NCI-H82 (cell line): ENCODE data around the gene TERF2IP.
A peak's percentile ranks its signal among the peaks of the same experiment; 100 is the strongest.

Experiments
- DNase-seq: peaks from one replicate; lab custom pipeline; 2025; lab: John Stamatoyannopoulos, UW

TERF2IP gene

GRCh38 chr16:75647492-75648264 is at the start of gene TERF2IP, which contains the start of gene KARS1:
Gene TERF2IP (plus strand): TSS chr16:75647773. CDS start chr16:75647883, 110 bp downstream.
Gene KARS1 (minus strand): TSS chr16:75647665. CDS start chr16:75647639, 26 bp downstream.
- DNase-seq: peak; percentile 94

- no peak for DNase-seq
Observed at GRCh38 chr16:75599452-75600277, 47.9 kb upstream of the TERF2IP start.

- no peak for DNase-seq
Observed at GRCh38 chr16:75603241-75603640, 44.3 kb upstream of the TERF2IP start.

- DNase-seq: no peak
Observed at GRCh38 chr16:75606507-75606906, 41.1 kb upstream of the TERF2IP start.

GRCh38 chr16:75614066-75614897 is 33.3 kb upstream of the TERF2IP start:
- no peak for DNase-seq

GRCh38 chr16:75615619-75616018 is 32.0 kb upstream of the TERF2IP start:
- no peak for DNase-seq

GRCh38 chr16:75616521-75617010 is 31.0 kb upstream of the TERF2IP start:
- no peak for DNase-seq

GRCh38 chr16:75617121-75617520 is 30.5 kb upstream of the TERF2IP start:
- DNase-seq: no peak

GRCh38 chr16:75618780-75619179 is 28.8 kb upstream of the TERF2IP start:
- DNase-seq: no peak

- DNase-seq: no peak
Observed at GRCh38 chr16:75620326-75621169, 27.0 kb upstream of the TERF2IP start.

GRCh38 chr16:75621170-75621477 is 26.4 kb upstream of the TERF2IP start:
- DNase-seq: peak; percentile 66

- DNase-seq: peak; percentile 99
Observed at GRCh38 chr16:75622761-75623605, 24.6 kb upstream of the TERF2IP start, which contains the start of gene ADAT1. Gene ADAT1 (minus strand): TSS chr16:75623281. CDS start chr16:75620799, 2,482 bp downstream.

GRCh38 chr16:75624921-75625334 is 22.6 kb upstream of the TERF2IP start:
- peak; percentile 54 for DNase-seq

- DNase-seq: no peak
Observed at GRCh38 chr16:75626806-75627205, 20.8 kb upstream of the TERF2IP start.

- DNase-seq: no peak
Observed at GRCh38 chr16:75627851-75628250, 19.7 kb upstream of the TERF2IP start.

- no peak for DNase-seq
Observed at GRCh38 chr16:75628351-75628750, 19.2 kb upstream of the TERF2IP start.

GRCh38 chr16:75629132-75629531 is 18.4 kb upstream of the TERF2IP start:
- no peak for DNase-seq

- DNase-seq: no peak
Observed at GRCh38 chr16:75630052-75630451, 17.5 kb upstream of the TERF2IP start.

- DNase-seq: no peak
Observed at GRCh38 chr16:75632857-75633256, 14.7 kb upstream of the TERF2IP start.

GRCh38 chr16:75635036-75635435 is 12.5 kb upstream of the TERF2IP start:
- no peak for DNase-seq
